K562 (cell line): ENCODE results near the gene KCNS1. TPM values are rescaled to one million over a fixed set of nuclear protein-coding genes. Genes with fewer than 3 reads are reported as not detected.

Source experiments
- ATAC-seq: fragments of 200-7000 bp; cut with Tn5 transposase; 3 replicates; pipeline ENCODE4 v1.9.1; 2020; ENCODE audit warnings: moderate library complexity
- BruUV-seq: library from RNA; stranded (reverse); fragments of 400-500 nt; replicated peaks from 2 replicates; lab custom pipeline; 2021; lab: Mats Ljungman, UMichigan
- CTCF ChIA-PET: fragments of 300-600 bp; formaldehyde crosslinking; extraction: SDS; loops from one replicate; lab custom pipeline; 2021; ENCODE audit warnings: low intra/inter-chr PET ratio; lab: Yijun Ruan, JAX
- POLR2A ChIA-PET: fragments of 300-600, 350-650 bp; sonication (Branson Sonifier 250); formaldehyde crosslinking; extraction: SDS; loops from one replicate; lab custom pipeline; 2021; ENCODE audit warnings: antibody characterized with exemption, inconsistent platforms; lab: Yijun Ruan, JAX
- DNase-seq, 4 experiments: peaks; one replicate each; pipeline versions ENCODE4 v3.0.0 to v3.0.0-alpha.2; 2011 to 2018; ENCODE audit warnings: low spot score in 3 of 4, mixed read lengths in 3 of 4; ENCODE audit errors: extremely low read depth in 1 of 4
- FAIRE-seq: peaks from 2 replicates; lab custom pipeline; 2011; peaks lifted over from hg19 to GRCh38; lab: Jason Lieb, UNC
- H2AFZ ChIP-seq: 2 replicates; pipeline ENCODE4 v1.6.0; 2011; ENCODE audit warnings: low read depth, low read length, control low read depth, inconsistent platforms
- H3K27ac ChIP-seq: fragments of 200-600 bp; 3 replicates; pipeline ENCODE4 v1.8.0; 2011; ENCODE audit warnings: low read depth, mild to moderate bottlenecking, control low read depth, inconsistent platforms, low read length, moderate library complexity, mixed read lengths; ENCODE audit errors: extremely low read depth
- H3K27me3 ChIP-seq, 2 experiments: fragments of 300-600 bp in 1 of 2; 2 replicates in 1 of 2; 3 replicates in 1 of 2; pipeline versions ENCODE4 v1.6.0 to v1.8.0; 2011; ENCODE audit warnings: inconsistent platforms in 2 of 2, low read length in 2 of 2, mild to moderate bottlenecking in 1 of 2, mixed read lengths in 1 of 2, moderate library complexity in 1 of 2; ENCODE audit not compliant: control insufficient read depth in 2 of 2, insufficient read depth in 2 of 2
- H3K36me3 ChIP-seq: fragments of 300-600 bp; 3 replicates; pipeline ENCODE4 v1.8.0; 2011; ENCODE audit warnings: mild to moderate bottlenecking, low read length, inconsistent platforms; ENCODE audit not compliant: control insufficient read depth, insufficient read depth
- H3K4me1 ChIP-seq, 2 experiments: fragments of 200-600 bp in 1 of 2; replicated peaks in 1 of 2; 2 replicates in 1 of 2; 3 replicates in 1 of 2; pipeline versions ENCODE4 v1.5.1 to v1.8.0; 2011; ENCODE audit warnings: inconsistent platforms in 2 of 2, low read length in 2 of 2, mild to moderate bottlenecking in 1 of 2, mixed read lengths in 1 of 2, moderate library complexity in 1 of 2; ENCODE audit not compliant: control insufficient read depth in 2 of 2, insufficient read depth in 2 of 2
- H3K4me2 ChIP-seq: 2 replicates; pipeline ENCODE4 v1.6.1; 2011; ENCODE audit warnings: low read length, control low read depth, inconsistent platforms, mixed read lengths; ENCODE audit not compliant: insufficient read depth
- H3K4me3 ChIP-seq: fragments of 200-600 bp; sonication (generic), shearing (Covaris generic); 2 replicates; pipeline ENCODE4 v1.5.1; 2016; ENCODE audit warnings: control low read depth, inconsistent platforms
- H3K79me2 ChIP-seq: fragments of 200-600 bp; 3 replicates; pipeline ENCODE4 v1.8.0; 2011; ENCODE audit warnings: low read length, inconsistent platforms; ENCODE audit not compliant: control insufficient read depth, insufficient read depth
- H3K9ac ChIP-seq, 2 experiments: 2 replicates each; pipeline versions ENCODE4 v1.6.0 to v1.6.1; 2011; ENCODE audit warnings: low read depth in 2 of 2, low read length in 2 of 2, control low read depth in 1 of 2, inconsistent platforms in 1 of 2, mild to moderate bottlenecking in 1 of 2, mixed read lengths in 1 of 2; ENCODE audit not compliant: insufficient read depth in 1 of 2
- H3K9me1 ChIP-seq: one replicate; pipeline ENCODE4 v1.6.0; 2011; ENCODE audit warnings: inconsistent platforms, mild to moderate bottlenecking, low read length, moderate library complexity; ENCODE audit not compliant: control insufficient read depth, insufficient read depth
- H3K9me3 ChIP-seq: replicated peaks from 2 replicates; pipeline ENCODE4 v1.5.1; 2011; ENCODE audit warnings: low read depth, low read length, inconsistent platforms; ENCODE audit not compliant: control insufficient read depth, insufficient read depth
- H4K20me1 ChIP-seq: replicated peaks from 2 replicates; pipeline ENCODE4 v1.6.1; 2011; ENCODE audit warnings: low read length, inconsistent platforms, mixed read lengths; ENCODE audit not compliant: control insufficient read depth, insufficient read depth
- ARID1B ChIP-seq: fragments of 450-650 bp; IDR thresholded peaks from 2 replicates; pipeline ENCODE4 v1.6.1; 2016; ENCODE audit warnings: antibody characterized with exemption, mild to moderate bottlenecking, inconsistent platforms
- ETV5 ChIP-seq: sonication (generic); formaldehyde crosslinking; IDR thresholded peaks from 2 replicates; pipeline ENCODE4 v1.4.0; 2020; ENCODE audit warnings: low read depth, mild to moderate bottlenecking, missing genetic modification reagents
- FOXJ2 ChIP-seq: fragments of 200-800 bp; sonication (Bioruptor generic); IDR thresholded peaks from 2 replicates; pipeline ENCODE4 v1.6.1; 2016; ENCODE audit warnings: missing genetic modification characterization, missing compliant biosample characterization
- HNRNPUL1 ChIP-seq: fragments of 200-400 bp; formaldehyde crosslinking; IDR thresholded peaks from 2 replicates; pipeline ENCODE4 v1.6.1; 2017; ENCODE audit warnings: low read length
- MEF2A ChIP-seq: IDR thresholded peaks from 2 replicates; pipeline ENCODE4 v1.6.1; 2011; ENCODE audit warnings: low read depth, mild to moderate bottlenecking, low read length, moderate library complexity; ENCODE audit not compliant: control insufficient read depth
- MTA2 ChIP-seq: fragments of 450-650 bp; IDR thresholded peaks from 2 replicates; pipeline ENCODE4 v1.6.1; 2016; ENCODE audit warnings: low read depth
- PHF21A ChIP-seq: fragments of 450-650 bp; IDR thresholded peaks from 2 replicates; pipeline ENCODE4 v1.6.1; 2017; ENCODE audit warnings: low read depth, borderline replicate concordance
- PHTF2 ChIP-seq: fragments of 250-450 bp; sonication (Bioruptor Pico); IDR thresholded peaks from 2 replicates; pipeline ENCODE4 v1.5.0; 2021; ENCODE audit warnings: mild to moderate bottlenecking
- RCOR1 ChIP-seq, 2 experiments: IDR thresholded peaks; 2 replicates each; pipeline ENCODE4 v1.6.1; 2012; ENCODE audit warnings: low read depth in 2 of 2, low read length in 2 of 2, borderline replicate concordance in 1 of 2, improper control_type of control experiment in 1 of 2
- SREBF1 ChIP-seq: fragments of 150-350 bp; IDR thresholded peaks from 2 replicates; pipeline ENCODE4 v1.6.1; 2014; ENCODE audit warnings: antibody characterized with exemption, low read depth, low read length, borderline replicate concordance
- SRF ChIP-seq, 2 experiments: fragments of 250-450, 450-650 bp in 1 of 2; sonication (Bioruptor Pico) in 1 of 2; sonication (generic) in 1 of 2; formaldehyde crosslinking; IDR thresholded peaks; 2 replicates each; pipeline versions ENCODE4 v1.5.0 to v1.5.1; 2020 to 2022; ENCODE audit warnings: mild to moderate bottlenecking in 1 of 2, missing genetic modification reagents in 1 of 2
- TCF3 ChIP-seq: sonication (generic); formaldehyde crosslinking; IDR thresholded peaks from 2 replicates; pipeline ENCODE4 v1.4.0; 2020; ENCODE audit warnings: mild to moderate bottlenecking, missing genetic modification reagents
- TCFL5 ChIP-seq: fragments of 250-450 bp; sonication (Bioruptor Pico); conservative IDR thresholded peaks from 2 replicates; pipeline ENCODE4 v1.6.1; 2021; ENCODE audit warnings: mild to moderate bottlenecking, moderate library complexity, matching md5 sums
- ZKSCAN8 ChIP-seq: fragments of 200-800 bp; sonication (Bioruptor generic); IDR thresholded peaks from 2 replicates; pipeline ENCODE4 v1.6.1; 2016; ENCODE audit warnings: missing genetic modification characterization, missing compliant biosample characterization
- ZNF408 ChIP-seq: fragments of 250-450 bp; sonication (Bioruptor Pico); IDR thresholded peaks from 2 replicates; pipeline ENCODE4 v1.4.0; 2020; ENCODE audit warnings: low read depth, mild to moderate bottlenecking, moderate library complexity
- ZNF695 ChIP-seq: fragments of 450-650 bp; formaldehyde crosslinking; IDR thresholded peaks from 2 replicates; pipeline ENCODE4 v1.4.0; 2020; ENCODE audit warnings: mild to moderate bottlenecking, moderate library complexity
- WGBS: fragments of 100-300 bp; shearing (Covaris generic); methylation state at CpG from one replicate; pipeline ENCODE4 v1.1.6; 2016; ENCODE audit warnings: low coverage, mixed read lengths; ENCODE audit not compliant: insufficient coverage; ENCODE audit errors: missing lambda C conversion rate; 5-methylcytosine and 5-hydroxymethylcytosine counted together
- in situ Hi-C: fragments of 300-500 bp; cut with MboI; formaldehyde crosslinking; loops from 4 replicates; pipeline ENCODE4 v1.15.0; 2018; ENCODE audit warnings: inconsistent platforms, mixed read lengths
- intact Hi-C: fragments of 100-400 bp; cut with micrococcal nuclease; formaldehyde crosslinking; loops from 2 replicates; pipeline ENCODE4 v1.14.2; 2022
- polyA plus RNA-seq, 8 experiments: library from polyadenylated mRNA; depleted of rRNA in 4 of 8; stranded (reverse) in 5 of 8; unstranded in 3 of 8; fragments of >200 nt; fragmentation: Nextera tagmentation in 2 of 8; fragmentation: Illumina TruSeq in 1 of 8; extraction: Ambion mirVana in 2 of 8; extraction: Trizol in 1 of 8; gene quantifications; 2 replicates each; pipeline versions ENCODE4 v1.2.1 to v1.2.3, GENCODE V29; 2011 to 2014; ENCODE audit warnings: inconsistent platforms in 1 of 8, missing spikeins in 1 of 8
- total RNA-seq, 7 experiments: library from RNA; depleted of rRNA in 6 of 7; stranded (reverse); fragments of >200 nt in 6 of 7; fragmentation: Illumina TruSeq in 2 of 7; extraction: Trizol in 2 of 7; gene quantifications; 2 replicates each; pipeline versions ENCODE4 v1.2.1 to v1.2.3, GENCODE V29; 2011 to 2021; ENCODE audit warnings: low replicate concordance in 1 of 7
- TF ChIP-seq, protein P1 (sequence below), 2 experiments: fragments of 450-650 bp; IDR thresholded peaks; 2 replicates each; pipeline ENCODE4 v1.6.1; 2016

Gene KCNS1
- total and polyA plus RNA-seq, 9 of the 15 experiments (the other 6 are each of a cell fraction or from before 2014, with no cell fraction given), result not detected

- TF ChIP-seq MEF2A, result no peak
- TF ChIP-seq, protein P1, sequence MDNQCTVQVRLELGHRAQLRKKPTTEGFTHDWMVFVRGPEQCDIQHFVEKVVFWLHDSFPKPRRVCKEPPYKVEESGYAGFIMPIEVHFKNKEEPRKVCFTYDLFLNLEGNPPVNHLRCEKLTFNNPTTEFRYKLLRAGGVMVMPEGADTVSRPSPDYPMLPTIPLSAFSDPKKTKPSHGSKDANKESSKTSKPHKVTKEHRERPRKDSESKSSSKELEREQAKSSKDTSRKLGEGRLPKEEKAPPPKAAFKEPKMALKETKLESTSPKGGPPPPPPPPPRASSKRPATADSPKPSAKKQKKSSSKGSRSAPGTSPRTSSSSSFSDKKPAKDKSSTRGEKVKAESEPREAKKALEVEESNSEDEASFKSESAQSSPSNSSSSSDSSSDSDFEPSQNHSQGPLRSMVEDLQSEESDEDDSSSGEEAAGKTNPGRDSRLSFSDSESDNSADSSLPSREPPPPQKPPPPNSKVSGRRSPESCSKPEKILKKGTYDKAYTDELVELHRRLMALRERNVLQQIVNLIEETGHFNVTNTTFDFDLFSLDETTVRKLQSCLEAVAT (IDR thresholded peaks at IDR 0.05), result no peak
Measured at GRCh38 chr20:45072066-45072465, 28.9 kb downstream of the KCNS1 start (continued).

DNA sequence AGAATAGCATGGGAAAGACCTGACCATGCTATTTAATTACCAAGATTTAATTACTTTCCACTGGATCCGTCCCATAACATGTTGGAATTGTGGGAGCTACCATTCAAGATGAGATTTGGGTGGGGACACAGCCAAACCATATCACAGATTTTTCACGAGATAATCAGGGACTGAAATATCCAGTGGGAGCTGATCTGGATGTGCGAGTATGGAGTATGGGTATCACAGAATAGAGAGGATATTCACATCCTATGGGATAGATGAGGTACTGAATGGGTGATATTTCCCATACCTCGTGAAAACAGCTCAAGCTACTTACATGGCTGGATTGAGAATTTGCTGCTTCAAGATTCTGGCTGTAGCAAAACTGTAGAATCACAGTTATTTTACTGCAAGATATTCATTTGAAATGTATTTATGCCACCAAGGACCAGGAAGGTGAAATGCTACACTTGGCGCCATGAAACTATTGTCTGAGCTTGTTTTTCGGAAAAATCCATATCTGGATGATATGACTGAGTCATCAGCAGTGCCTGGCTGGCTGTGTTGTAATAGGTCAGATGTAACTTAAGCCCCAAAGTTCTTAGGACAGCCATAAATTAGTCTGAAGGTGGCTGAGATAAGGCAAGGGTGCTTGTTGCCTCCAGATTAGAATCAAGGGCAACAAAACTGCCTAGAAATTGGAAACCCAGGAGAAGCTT, 29.8 kb downstream of the KCNS1 start:
- H3K79me2 ChIP-seq, result no peaks in the 10 kb centered on the region
- peaks cover 2 to 15% of the 10 kb centered on the region in 2 experiments; a peak in 4 of 5 replicates for H3K4me1 ChIP-seq
- 26% methylated on average over 6 of the region's 6 CpGs for WGBS
- H3K27ac ChIP-seq, result no peak overlapping the region
- DNase-seq (peak; percentile 46 to 80 (median 64)), ATAC-seq (peak; percentile 86), FAIRE-seq (peak; percentile 96)
- in situ Hi-C loops, result no loop called here
- H4K20me1 ChIP-seq, result 0 out of 2 replicates have a peak, but pooled peaks cover 7% of the 10 kb centered on the region
- H3K4me2 ChIP-seq, result peak overlapping the region; percentile 53; the same call in 1 of the 2 replicates
- no TSS peak for BruUV-seq
- H2AFZ ChIP-seq, result no peak overlapping the region
- intact Hi-C loops, result no loop called here
- H3K4me3 ChIP-seq, result no peak overlapping the region
- H3K9ac ChIP-seq, result no peak overlapping the region
- H3K9me3 ChIP-seq, result no peaks in the 10 kb centered on the region
- ChIA-PET CTCF (no interaction called here), POLR2A (interaction anchor here (0.6 to 1.4 kb wide), 6 partner anchors 11 to 254 kb away, joined by 3 to 6 read pairs (median 4); no protein-coding TSS in a partner anchor)
- H3K27me3 ChIP-seq, result no peaks in the 10 kb centered on the region
- H3K36me3 ChIP-seq, result peaks cover 26% of the 10 kb centered on the region
- no peaks in the 10 kb centered on the region for H3K9me1 ChIP-seq
- TF ChIP-seq ETV5, result no peak
- TF ChIP-seq HNRNPUL1, result no peak
- peak; percentile 73 for TF ChIP-seq MTA2
- TF ChIP-seq SRF (CRISPR knock-in tag; IDR thresholded peaks at IDR 0.05), result peak in 1 of 2 experiments; percentile 68; a peak in 1 of 4 replicates
- TF ChIP-seq RCOR1 (IDR thresholded peaks at IDR 0.05; ENCODE audit: borderline replicate concordance in 1 of 2, low read depth in 2 of 2, low read length in 2 of 2), result peak in 1 of 2 experiments; percentile 96; a peak in 2 of 4 replicates
- no peak for TF ChIP-seq PHTF2
- TF ChIP-seq ZNF408 (CRISPR knock-in tag), result no peak
- peak; percentile 66; the same call in 1 of the 2 replicates for TF ChIP-seq FOXJ2
- no peak for TF ChIP-seq ZKSCAN8 (CRISPR knock-in tag)
- TF ChIP-seq PHF21A, result no peak
- no peak for TF ChIP-seq SREBF1
- peak; percentile 95 for TF ChIP-seq ARID1B
- peak; percentile 75 for TF ChIP-seq TCF3 (CRISPR knock-in tag)
- TF ChIP-seq ZNF695 (CRISPR knock-in tag), result no peak
- TF ChIP-seq TCFL5 (CRISPR knock-in tag), result no peak
